SJCRH30 (cell line): Measurements from ENCODE around the gene CLDN19. TPM values are rescaled to one million over a fixed set of nuclear protein-coding genes. Genes with fewer than 3 reads are reported as not detected.
A peak's percentile ranks its signal among the peaks of the same experiment; 100 is the strongest.
"Not testable (repeated sequence)": the region's sequence is repeated elsewhere in the genome, so short reads cannot be mapped to it uniquely, and the experiment has no call there.

Experiments used
- DNase-seq, 2 experiments: peaks; one replicate each; pipeline ENCODE4 v3.0.0-alpha.2; 2015 to 2020
- H3K27ac ChIP-seq: fragments of 250-450 bp; sonication (Bioruptor Pico); 2 replicates; pipeline ENCODE4 v1.5.1; 2020; ENCODE audit warnings: mild to moderate bottlenecking, moderate library complexity
- H3K27me3 ChIP-seq: fragments of 250-450 bp; sonication (Bioruptor Pico); 2 replicates; pipeline ENCODE4 v1.5.1; 2020; ENCODE audit warnings: mild to moderate bottlenecking, moderate library complexity
- H3K36me3 ChIP-seq: fragments of 250-450 bp; sonication (Bioruptor Pico); 2 replicates; pipeline ENCODE4 v1.5.1; 2020; ENCODE audit warnings: mild to moderate bottlenecking, moderate library complexity
- H3K4me1 ChIP-seq: fragments of 250-450 bp; sonication (Bioruptor Pico); 2 replicates; pipeline ENCODE4 v1.5.1; 2020; ENCODE audit warnings: mild to moderate bottlenecking, moderate library complexity
- H3K4me3 ChIP-seq: fragments of 250-450 bp; sonication (Bioruptor Pico); 2 replicates; pipeline ENCODE4 v1.5.1; 2020; ENCODE audit warnings: mild to moderate bottlenecking, moderate library complexity
- H3K9me3 ChIP-seq: fragments of 250-450 bp; sonication (Bioruptor Pico); replicated peaks from 2 replicates; pipeline ENCODE4 v1.5.1; 2020; ENCODE audit warnings: mild to moderate bottlenecking, moderate library complexity
- total RNA-seq: library from RNA; depleted of rRNA; stranded (reverse); fragments of >200 nt; shearing (Covaris generic); gene quantifications from 2 replicates; pipeline ENCODE4 v1.2.3, GENCODE V29; 2014

CLDN19 gene
- total RNA-seq, 1 experiment from 2014 or later = 0.12 TPM

GRCh38 chr1:42737986-42738677 is 1.9 kb downstream of the CLDN19 start:
- Histone ChIP-seq H3K9me3 (no peaks in the 10 kb centered on the region), H3K27ac (no peak overlapping the region), H3K27me3 (no peaks in the 10 kb centered on the region), H3K4me1 (peaks cover 11% of the 10 kb centered on the region; the same call in 1 of the 2 replicates), H3K36me3 (no peaks in the 10 kb centered on the region), H3K4me3 (no peak overlapping the region)
- DNase-seq = no peak

GRCh38 chr1:42737257-42737656 is 2.8 kb downstream of the CLDN19 start:
- H3K4me1 ChIP-seq = peaks cover 3% of the 10 kb centered on the region; the same call in 1 of the 2 replicates
- H3K4me3 ChIP-seq = no peak overlapping the region
- no peak for DNase-seq
- no peak overlapping the region for H3K27ac ChIP-seq
- H3K36me3 ChIP-seq = no peaks in the 10 kb centered on the region
- H3K9me3 ChIP-seq = no peaks in the 10 kb centered on the region
- H3K27me3 ChIP-seq = no peaks in the 10 kb centered on the region

DNA sequence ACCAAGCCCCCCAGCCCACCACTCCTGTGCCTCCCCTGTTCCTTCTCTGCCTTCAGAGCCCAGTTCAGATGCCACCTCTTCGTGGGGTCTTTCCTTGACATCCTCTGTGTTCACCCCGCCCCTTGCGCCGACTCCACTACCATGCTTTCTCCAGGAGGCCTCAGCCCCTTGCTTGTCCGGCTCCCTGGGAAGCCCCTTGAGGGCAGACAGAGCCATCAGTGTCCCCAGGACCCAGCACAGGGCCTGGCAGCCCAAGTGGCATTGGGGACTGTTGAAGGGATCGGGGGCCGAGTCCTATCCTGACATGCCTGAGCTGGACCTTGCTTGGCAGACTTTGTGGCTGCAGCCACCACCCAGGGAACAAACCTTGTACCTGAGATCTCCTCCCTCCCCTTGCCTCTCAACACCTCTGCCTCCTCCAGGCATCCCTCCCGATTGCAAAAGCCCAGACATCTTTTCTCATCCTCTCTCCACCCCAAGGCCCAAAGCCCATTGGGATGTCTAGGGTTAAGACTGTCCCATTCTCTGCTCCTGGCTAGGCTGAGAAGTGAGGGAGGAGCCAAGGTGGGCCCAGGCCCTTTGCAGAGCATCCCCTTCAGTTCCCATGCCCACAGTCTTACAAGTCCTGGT is 3.4 kb downstream of the CLDN19 start:
- Histone ChIP-seq H3K4me3 (no peak overlapping the region), H3K27me3 (no peaks in the 10 kb centered on the region), H3K27ac (no peak overlapping the region), H3K9me3 (no peaks in the 10 kb centered on the region), H3K4me1 (peaks cover 3% of the 10 kb centered on the region; the same call in 1 of the 2 replicates), H3K36me3 (no peaks in the 10 kb centered on the region)
- no peak for DNase-seq

GRCh38 chr1:42736152-42736551 is 3.9 kb downstream of the CLDN19 start:
- Histone ChIP-seq H3K4me1 (peaks cover 3% of the 10 kb centered on the region; the same call in 1 of the 2 replicates), H3K36me3 (no peaks in the 10 kb centered on the region), H3K9me3 (no peaks in the 10 kb centered on the region), H3K27me3 (no peaks in the 10 kb centered on the region), H3K27ac (no peak overlapping the region), H3K4me3 (no peak overlapping the region)
- DNase-seq = no peak

- no peak for DNase-seq
- Histone ChIP-seq H3K27me3 (no peaks in the 10 kb centered on the region), H3K9me3 (no peaks in the 10 kb centered on the region), H3K36me3 (no peaks in the 10 kb centered on the region), H3K27ac (no peak overlapping the region), H3K4me3 (no peak overlapping the region), H3K4me1 (peaks cover 2% of the 10 kb centered on the region; the same call in 1 of the 2 replicates)
Measured at GRCh38 chr1:42735477-42736105, 4.4 kb downstream of the CLDN19 start.

DNA sequence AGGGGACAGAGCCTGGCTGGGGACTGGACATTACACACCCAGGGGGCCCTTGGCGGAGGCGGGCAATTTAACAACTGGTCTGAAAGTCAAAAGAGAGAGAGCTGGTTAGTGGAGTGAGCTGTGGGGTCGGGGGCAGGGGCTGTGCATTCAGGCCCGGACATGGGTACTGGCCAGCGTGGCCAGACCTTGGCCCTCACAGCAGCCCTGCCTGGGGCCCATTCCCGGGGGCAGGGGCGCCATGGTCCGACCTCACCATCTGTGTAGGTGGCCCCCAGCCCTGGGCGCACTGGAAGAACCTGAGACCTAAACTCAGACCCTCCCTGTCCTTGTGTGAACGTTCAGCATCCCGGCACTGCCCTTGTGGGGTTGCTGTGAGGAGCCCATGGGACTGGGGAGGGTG is 5.0 kb downstream of the CLDN19 start:
- H3K4me1 ChIP-seq = no peaks in the 10 kb centered on the region
- H3K27me3 ChIP-seq = no peaks in the 10 kb centered on the region
- no peaks in the 10 kb centered on the region for H3K36me3 ChIP-seq
- no peak overlapping the region for H3K4me3 ChIP-seq
- no peak overlapping the region for H3K27ac ChIP-seq
- H3K9me3 ChIP-seq = no peaks in the 10 kb centered on the region
- no peak for DNase-seq

GRCh38 chr1:42734201-42735035 is 5.6 kb downstream of the CLDN19 start:
- DNase-seq = no peak
- H3K36me3 ChIP-seq = no peaks in the 10 kb centered on the region
- no peaks in the 10 kb centered on the region for H3K9me3 ChIP-seq
- no peaks in the 10 kb centered on the region for H3K27me3 ChIP-seq
- no peak overlapping the region for H3K27ac ChIP-seq
- H3K4me3 ChIP-seq = no peak overlapping the region
- no peaks in the 10 kb centered on the region for H3K4me1 ChIP-seq

GRCh38 chr1:42733415-42734200 is 6.4 kb downstream of the CLDN19 start:
- Histone ChIP-seq H3K27me3 (no peaks in the 10 kb centered on the region), H3K4me3 (no peak overlapping the region), H3K9me3 (no peaks in the 10 kb centered on the region), H3K27ac (no peak overlapping the region), H3K36me3 (no peaks in the 10 kb centered on the region), H3K4me1 (0 out of 2 replicates have a peak, but pooled peaks cover 3% of the 10 kb centered on the region)
- DNase-seq = no peak

- Histone ChIP-seq H3K4me3 (no peak overlapping the region), H3K4me1 (0 out of 2 replicates have a peak, but pooled peaks cover 4% of the 10 kb centered on the region), H3K9me3 (no peaks in the 10 kb centered on the region), H3K36me3 (no peaks in the 10 kb centered on the region), H3K27me3 (no peaks in the 10 kb centered on the region), H3K27ac (no peak overlapping the region)
- peak; percentile 34 to 50 for DNase-seq
Measured at GRCh38 chr1:42732126-42732680, 7.8 kb downstream of the CLDN19 start.

DNA sequence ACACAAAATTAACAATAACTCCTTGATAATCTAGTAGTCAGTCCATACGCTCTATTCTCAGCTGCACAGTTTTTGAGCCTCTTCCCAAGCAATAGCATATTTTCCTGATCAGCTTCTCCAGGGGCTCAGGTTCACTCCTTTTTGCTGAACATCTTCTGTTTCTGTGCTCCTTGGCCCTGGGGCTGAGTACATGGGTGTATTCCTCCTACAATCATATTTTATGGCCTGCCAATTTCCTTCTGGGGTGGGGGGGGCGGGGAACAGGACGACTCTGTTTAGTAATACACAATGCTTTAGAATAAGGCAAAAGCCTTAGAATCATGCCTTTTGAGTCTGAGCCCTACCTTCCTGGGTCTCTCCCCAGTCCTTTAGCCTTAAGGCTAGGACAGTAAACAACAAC is 8.5 kb downstream of the CLDN19 start:
- no peaks in the 10 kb centered on the region for H3K36me3 ChIP-seq
- no peak for DNase-seq

GRCh38 chr1:42730988-42731387 is 9.0 kb downstream of the CLDN19 start:
- DNase-seq = no peak
- H3K4me3 ChIP-seq = no peak overlapping the region
- 0 out of 2 replicates have a peak, but pooled peaks cover 4% of the 10 kb centered on the region for H3K4me1 ChIP-seq
- H3K9me3 ChIP-seq = no peaks in the 10 kb centered on the region
- H3K27ac ChIP-seq = no peak overlapping the region
- no peaks in the 10 kb centered on the region for H3K27me3 ChIP-seq
- no peaks in the 10 kb centered on the region for H3K36me3 ChIP-seq

More for the DNA sequence above, 8.5 kb downstream of the CLDN19 start:
- Histone ChIP-seq H3K9me3 (no peaks in the 10 kb centered on the region), H3K4me1 (0 out of 2 replicates have a peak, but pooled peaks cover 4% of the 10 kb centered on the region), H3K27me3 (no peaks in the 10 kb centered on the region), H3K27ac (no peak overlapping the region), H3K4me3 (no peak overlapping the region)

- Histone ChIP-seq H3K27me3 (no peaks in the 10 kb centered on the region), H3K4me1 (0 out of 2 replicates have a peak, but pooled peaks cover 4% of the 10 kb centered on the region), H3K9me3 (no peaks in the 10 kb centered on the region), H3K36me3 (no peaks in the 10 kb centered on the region), H3K4me3 (no peak overlapping the region), H3K27ac (no peak overlapping the region)
- DNase-seq = peak in 1 of 2 experiments; percentile 36
Measured at GRCh38 chr1:42730002-42730401, 10.0 kb downstream of the CLDN19 start.

- not testable (repeated sequence) for H3K27ac ChIP-seq, H3K4me1 ChIP-seq, DNase-seq, H3K9me3 ChIP-seq, H3K4me3 ChIP-seq, H3K36me3 ChIP-seq, H3K27me3 ChIP-seq
Measured at GRCh38 chr1:42725820-42726219, 14.2 kb downstream of the CLDN19 start.

DNA sequence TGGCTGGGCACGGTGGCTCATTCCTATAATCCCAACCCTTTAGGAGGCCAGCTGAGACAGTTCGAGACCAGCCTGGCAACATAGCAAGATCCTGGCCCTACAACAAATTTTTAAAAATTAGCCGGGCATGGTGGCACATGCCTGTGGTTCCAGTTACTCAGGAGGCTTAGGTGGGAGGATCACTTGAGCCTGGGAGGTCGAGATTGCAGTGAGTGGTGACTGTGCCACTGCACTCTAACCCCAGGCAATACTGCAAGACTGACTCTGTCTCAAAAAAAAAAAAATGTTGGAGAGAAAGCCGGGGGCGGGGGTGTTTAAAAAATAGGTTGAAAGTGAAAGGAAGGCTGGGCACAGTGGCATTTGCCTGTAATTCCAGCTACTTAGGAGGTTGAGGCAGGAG is 16.5 kb downstream of the CLDN19 start:
- Histone ChIP-seq H3K9me3 (no peaks in the 10 kb centered on the region), H3K4me3 (no peak overlapping the region), H3K27me3 (no peaks in the 10 kb centered on the region), H3K27ac (no peak overlapping the region), H3K4me1 (no peaks in the 10 kb centered on the region), H3K36me3 (no peaks in the 10 kb centered on the region; the same call in 1 of the 2 replicates)
- DNase-seq = no peak
